HG02938 (cell line): Measurements from ENCODE around the gene PTPRN.
"Not testable (repeated sequence)": the region's sequence is repeated elsewhere in the genome, so short reads cannot be mapped to it uniquely, and the experiment has no call there.

Experiments used
- ATAC-seq: cut with Tn5 transposase; IDR thresholded peaks from one replicate; pipeline ENCODE4 v1.9.1; 2021; ENCODE audit warnings: mild to moderate bottlenecking, moderate library complexity; ENCODE audit not compliant: unreplicated experiment

The PTPRN gene

DNA sequence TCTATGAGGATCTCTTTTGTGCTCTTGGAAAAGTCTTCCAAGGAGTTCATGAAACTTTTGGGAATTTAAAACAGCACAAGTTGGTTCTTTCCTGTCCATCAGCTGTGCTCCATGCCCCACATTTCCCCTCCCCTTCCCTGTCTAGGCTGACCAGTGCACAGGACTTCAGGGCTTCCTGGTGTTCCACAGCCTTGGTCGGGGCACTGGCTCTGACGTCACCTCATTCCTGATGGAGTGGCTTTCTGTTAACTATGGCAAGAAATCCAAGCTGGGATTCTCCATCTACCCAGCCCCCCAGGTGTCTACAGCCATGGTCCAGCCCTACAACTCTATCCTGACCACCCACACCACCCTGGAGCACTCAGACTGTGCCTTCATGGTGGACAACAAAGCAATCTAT lies 38.2 kb downstream of the PTPRN start:
- ATAC-seq: no peak

DNA sequence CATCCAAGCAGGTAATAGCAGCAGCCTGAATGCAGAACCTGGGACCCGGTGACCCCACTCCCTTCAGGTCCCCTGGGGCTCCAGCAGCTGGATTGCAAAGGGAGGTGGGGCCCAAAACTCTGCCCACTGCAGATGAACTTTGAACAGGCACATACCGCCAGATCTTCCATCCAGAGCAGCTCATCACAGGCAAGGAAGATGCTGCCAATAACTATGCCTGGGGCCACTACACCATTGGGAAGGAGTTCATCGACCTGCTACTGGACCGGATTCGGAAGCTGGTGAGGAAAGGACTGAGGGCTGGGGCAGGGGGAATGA lies 39.2 kb downstream of the PTPRN start:
- ATAC-seq: no peak

DNA sequence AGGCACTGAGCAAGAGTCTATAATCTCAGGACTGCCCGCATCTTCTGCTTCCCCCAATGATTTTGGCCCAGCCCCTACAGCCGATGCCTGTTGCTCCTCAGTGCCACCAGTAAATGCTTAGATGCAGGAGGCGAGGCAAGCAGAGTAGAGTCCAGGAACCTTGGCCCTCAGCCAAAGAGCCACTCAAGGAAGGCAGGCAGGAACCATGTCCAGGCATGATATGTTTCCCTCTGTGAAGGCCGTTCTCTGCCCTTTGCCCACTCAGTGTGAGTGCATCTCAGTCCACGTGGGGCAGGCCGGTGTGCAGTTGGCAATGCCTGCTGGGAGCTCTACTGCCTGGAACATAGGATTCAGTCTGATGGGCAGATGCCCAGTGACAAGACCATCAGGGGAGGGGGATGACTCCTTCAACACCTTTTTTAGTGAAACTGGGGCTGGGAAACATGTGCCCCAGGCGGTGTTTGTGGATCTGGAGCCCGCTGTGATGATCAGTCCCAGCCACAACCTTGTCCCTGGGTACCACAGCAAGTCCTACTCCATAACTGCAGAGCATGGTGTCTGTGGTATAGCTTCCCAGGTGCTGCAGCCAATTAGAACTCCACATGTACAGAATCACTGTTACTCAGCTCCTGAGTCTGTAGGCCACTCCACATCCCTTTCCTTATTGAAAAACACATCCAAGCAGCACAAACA lies 39.7 kb downstream of the PTPRN start:
- ATAC-seq: no peak

DNA sequence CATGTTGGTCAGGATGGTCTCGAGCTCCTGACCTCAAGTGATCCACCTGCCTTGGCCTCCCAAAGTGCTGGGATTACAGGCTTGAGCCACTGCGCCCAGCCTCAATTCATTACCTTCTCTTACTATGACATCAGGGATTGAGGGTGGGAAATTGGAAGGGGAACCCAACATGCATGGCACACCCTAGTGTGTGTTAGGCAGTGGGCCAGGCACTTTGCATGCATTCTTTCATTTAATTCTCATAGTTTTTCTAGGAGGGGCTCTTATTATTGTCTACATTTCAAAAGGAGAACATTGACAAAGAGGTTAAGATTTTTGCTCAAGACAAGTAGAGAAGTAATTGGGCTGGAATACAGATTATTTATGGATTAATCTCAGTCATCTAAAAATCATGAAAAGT lies 40.9 kb downstream of the PTPRN start:
- ATAC-seq: no peak

DNA sequence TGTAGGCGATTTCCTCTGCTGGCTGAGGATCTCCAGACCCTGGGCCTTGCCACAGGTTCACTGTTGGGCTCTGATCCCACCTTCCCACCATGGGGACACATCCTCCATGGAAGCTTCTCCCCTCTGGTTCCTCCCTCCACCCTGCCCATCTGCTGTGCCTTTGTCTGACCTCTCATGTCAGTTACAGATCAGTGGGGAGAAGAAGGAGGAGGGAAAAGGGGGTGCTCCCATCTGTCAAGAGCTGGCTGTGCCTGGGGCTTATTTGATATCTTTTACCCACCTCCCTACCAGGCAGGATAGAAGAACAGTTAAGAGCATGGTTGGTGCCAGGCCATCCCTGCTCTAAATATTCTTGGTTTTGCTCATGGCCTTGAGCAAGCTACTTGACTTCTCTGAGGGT lies 42.3 kb downstream of the PTPRN start:
- ATAC-seq: no peak

DNA sequence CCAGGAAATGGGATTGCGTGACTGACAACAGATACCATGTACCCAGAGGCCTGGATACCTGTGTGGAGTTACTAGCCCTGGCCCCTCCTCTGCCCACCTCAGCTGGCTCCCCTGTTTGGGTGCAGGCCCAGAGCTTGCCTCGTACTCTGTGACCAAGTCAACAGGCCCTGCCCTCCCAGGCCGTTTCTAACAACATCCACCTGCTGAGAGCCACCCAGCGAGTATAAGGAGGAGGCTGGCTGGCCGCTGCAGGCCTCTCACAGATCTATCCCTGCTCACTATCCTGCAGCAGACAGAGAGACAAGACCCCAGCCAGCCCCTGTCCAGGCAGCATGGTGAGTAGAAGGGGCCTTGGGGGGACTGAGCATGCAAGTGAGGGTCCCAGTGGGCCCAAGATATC lies 43.0 kb downstream of the PTPRN start:
- ATAC-seq: no peak

DNA sequence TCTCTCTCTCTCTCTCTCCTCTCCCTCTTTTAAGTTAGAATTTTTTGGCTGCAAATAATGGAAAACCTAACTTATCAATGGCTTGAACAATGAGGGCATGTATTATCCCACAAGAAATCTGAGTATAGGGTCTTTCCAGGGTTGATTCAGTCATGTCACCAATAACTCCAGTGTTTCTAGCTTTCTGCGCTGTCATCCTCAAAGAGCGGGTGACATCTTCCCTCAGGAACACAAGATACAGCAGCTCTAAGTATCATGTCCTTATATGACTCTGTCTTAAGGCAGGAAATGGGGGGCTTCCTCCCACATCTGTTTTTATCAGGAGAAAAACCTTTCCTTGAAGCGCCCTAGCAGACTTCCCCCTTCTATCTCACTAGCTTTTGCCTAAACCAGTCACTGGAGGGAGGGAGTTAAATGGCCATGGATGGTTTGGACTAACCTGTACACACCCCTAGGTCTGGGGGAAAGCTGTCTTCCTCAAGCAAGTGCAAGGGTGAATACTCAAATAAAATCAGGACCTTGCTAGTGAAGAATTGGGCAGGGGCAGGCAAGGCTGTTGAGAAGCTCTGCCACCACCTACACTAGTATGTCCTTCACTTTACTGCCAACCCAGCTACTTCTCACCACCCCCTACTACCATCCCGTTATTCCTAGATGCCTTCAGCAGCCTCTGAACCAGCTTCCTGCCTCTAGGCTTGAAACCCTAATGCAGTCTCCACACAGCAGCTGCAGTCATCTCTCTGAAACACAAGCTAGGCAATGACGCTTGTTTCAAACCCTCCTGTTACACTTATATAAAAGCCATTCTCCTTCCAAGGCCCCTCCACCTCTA lies 48.0 kb downstream of the PTPRN start:
- ATAC-seq: no peak

DNA sequence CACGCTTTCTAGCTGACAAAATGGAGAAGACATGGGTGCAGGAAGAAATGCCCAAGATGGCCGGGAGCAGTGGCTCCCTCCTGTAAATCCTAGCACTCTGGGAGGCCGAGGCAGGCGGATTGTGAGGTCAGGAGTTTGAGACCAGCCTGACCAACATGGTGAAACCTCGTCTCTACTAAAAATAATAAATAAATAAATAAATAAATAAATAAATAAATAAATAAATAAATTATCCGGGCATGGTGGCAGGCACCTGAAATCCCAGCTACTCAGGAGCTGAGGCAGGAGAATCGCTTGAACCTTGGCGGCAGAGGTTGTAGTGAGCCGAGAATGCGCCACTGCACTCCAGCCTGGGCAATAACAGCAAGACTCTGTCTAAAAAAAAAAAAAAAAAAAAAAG lies 50.3 kb downstream of the PTPRN start:
- ATAC-seq: not testable (repeated sequence)

DNA sequence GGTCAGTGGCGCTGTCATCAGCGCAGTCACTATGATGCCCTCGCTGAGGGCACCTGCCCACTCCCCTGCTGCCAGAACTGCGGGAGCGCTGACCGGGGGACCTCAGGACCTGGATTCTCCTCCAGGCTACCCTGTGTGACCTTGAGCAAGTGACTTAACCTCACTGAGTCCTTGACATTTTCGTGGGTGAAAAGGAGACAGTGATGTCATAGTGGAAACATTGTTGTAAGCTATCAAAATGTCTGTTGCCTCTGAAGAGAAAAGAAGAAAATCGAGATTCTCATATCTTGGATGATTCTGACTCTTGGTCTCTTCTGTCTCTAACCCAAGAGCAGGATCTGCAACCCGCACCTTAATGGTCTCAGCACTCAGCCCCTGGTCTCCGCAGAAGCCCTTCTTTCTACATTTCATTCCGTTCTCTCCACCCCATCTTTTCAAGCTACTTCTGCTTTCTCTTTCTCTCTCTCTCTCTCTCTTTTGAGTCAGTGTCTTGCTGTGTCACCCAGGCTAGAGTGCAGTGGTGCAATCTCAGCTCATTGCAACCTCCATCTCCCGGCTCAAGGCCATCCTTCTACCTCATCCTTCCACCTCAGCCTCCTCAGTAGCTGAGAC lies 54.5 kb downstream of the PTPRN start:
- peak; percentile 33 for ATAC-seq

DNA sequence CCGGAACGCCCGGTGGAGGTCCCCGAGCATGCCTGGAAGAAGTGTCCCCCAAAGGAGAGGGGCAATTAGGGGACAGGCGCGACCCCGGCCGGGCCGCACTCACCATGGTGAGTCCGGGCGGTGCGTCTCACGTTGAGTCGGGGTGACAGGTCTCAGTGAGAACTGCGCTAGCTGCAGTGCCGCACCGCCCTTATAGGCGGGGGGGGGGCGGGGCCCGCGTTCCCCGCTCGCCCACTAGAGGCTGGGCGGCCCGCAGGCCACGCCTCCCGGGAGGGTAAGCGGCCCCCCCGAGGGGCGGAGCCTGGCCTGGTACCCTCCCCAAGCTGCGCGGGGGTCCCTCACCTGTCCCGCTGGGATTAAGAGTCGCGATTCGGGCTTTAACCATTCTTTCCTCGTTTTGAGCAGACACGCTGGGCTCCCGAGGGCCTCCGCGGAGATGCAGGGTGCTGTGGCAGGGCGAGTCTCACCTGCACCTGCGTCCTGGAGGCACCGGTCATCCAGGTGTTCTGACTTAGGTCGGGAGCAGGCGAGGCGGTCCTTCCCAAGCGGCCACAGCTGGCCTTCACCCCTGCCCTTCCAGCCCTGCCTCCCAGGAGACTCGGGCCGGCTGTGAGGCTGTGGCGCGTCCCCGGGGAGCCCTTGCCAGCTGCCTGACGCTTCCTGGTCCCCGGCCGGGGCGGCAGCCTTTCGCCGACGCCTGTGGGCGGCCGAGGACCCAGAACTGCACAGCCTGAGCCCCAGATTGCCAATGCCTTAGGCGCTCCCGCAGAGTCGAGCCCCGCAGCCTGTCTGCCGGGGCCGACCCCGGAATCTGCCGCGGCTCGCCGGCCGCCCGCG lies 55.2 kb downstream of the PTPRN start, which contains the start of gene TUBA4A:
TUBA4A (minus strand) TSS at position 166 of the 837 bp plus-strand sequence; CDS start at position 106, 60 bp downstream.
- peak; percentile 46 for ATAC-seq

DNA sequence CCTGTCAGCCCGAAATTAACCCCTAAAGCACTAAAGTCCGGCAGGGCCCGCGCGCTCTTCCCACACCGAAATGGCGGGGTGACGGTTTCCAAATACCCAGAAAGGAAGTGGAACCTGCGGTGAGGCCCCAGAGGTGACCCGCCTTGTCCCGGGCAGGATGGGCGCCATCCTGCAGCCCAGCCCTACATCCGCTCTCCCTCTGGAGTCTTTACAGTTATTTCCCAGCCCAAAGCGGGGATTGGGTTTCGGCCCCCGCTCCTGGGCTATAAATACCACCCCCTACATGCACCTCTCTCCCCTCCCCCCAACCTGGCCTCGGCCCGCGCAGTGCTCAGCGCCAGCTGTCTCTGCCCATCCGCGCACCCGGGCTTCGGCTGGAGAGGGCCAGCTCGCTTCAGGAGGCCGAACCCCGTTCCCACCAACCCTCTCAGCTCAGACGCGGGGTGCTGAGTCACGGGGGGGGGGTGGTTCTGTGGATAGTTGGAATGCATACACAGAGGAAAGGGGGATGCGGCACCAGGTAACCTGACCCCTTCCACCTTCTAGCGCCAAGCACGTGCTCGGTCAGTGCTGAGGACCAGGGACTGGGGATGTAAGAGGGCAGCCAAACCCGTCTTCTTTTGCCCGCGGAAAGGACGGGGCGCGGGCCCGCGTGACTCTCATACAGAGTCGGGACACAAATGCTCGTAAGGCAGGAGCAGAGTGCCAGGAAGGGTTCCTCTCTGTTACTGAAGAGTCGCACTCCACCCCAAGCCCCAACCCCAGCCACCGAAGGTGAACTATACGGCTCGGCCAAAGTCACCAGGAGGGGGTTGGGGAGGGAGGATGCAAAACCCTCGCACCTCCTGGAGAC lies 56.1 kb downstream of the PTPRN start, which contains the start of gene TUBA4B:
TUBA4B (plus strand) TSS at position 344 of the 853 bp plus-strand sequence; CDS start at position 509, 165 bp downstream.
- ATAC-seq: peak; percentile 12

DNA sequence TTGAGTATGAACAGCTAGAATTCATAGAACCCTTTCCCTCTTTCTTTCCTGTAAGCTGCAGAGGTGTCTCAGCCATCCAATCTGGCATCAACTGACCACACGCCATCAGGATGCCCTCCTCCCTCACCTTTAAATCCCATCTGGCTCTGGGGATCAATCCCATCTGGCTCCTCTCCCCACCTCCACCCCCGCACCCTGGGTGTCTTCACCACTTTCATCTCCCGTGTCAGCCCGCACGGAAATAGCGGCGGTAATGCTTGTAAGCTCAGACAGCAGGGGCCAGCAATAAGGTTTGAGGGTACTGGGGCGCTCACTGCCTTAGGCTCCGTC lies 56.7 kb downstream of the PTPRN start:
- ATAC-seq: no peak

DNA sequence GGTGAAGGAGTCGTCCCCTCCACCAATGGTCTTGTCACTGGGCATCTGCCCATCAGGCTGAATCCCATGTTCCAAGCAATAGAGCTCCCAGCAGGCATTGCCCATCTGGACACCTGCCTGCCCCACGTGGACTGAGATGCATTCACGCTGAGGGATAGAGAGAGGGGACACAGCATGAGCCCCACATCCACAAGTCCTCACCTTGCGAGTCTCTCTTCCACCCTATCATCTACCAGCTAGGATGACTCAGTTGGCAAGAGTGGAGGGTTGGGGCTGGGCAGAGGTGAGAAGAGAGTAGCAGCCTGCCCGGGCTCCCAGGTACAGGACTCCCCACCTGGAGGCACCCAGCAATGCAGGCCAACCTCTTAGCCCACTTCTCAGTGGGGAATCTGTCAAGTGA lies 57.1 kb downstream of the PTPRN start:
- no peak for ATAC-seq

DNA sequence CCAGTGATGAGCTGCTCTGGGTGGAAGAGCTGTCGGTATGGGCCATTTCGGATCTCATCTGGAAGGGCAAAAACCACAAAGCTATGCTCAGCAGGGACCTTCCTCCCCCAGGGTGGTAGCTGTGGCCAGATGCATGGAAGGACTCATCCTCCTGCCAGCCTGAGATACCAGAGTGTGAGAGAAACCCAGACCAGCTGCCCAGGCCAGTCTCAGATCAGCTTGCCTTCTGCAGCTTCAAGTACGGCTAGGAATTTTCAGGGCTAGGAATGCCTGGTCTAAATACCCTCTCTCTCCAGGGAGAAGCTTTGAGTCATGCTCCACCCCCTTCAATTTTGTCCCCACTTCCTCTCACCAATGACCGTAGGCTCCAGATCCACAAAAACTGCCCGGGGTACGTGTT lies 57.5 kb downstream of the PTPRN start:
- no peak for ATAC-seq

DNA sequence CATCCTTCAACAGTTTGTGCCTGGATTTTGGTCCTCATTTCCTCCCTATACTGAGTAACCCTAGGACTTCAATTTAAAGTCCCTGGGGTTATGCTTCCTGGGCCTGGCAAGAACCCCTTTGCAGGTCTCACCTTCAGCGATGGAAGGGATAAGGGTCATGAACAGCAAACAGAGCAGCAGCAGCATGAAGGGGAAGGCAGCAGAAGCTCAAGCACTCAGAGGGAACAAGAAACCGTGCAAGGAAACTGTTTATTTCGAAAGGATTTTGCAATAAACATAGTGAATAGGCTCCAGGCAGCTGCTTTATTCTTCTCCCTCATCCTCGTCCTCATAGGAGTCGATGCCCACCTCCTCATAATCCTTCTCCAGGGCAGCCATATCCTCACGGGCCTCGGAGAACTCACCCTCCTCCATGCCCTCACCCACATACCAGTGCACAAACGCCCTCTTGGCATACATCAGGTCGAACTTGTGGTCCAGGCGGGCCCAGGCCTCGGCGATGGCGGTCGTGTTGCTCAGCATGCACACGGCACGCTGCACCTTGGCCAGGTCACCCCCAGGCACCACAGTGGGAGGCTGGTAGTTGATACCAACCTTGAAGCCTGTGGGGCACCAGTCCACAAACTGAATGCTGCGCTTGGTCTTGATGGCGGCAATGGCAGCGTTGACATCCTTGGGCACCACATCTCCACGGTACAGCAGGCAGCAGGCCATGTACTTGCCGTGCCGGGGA lies 59.0 kb downstream of the PTPRN start:
- ATAC-seq: no peak

DNA sequence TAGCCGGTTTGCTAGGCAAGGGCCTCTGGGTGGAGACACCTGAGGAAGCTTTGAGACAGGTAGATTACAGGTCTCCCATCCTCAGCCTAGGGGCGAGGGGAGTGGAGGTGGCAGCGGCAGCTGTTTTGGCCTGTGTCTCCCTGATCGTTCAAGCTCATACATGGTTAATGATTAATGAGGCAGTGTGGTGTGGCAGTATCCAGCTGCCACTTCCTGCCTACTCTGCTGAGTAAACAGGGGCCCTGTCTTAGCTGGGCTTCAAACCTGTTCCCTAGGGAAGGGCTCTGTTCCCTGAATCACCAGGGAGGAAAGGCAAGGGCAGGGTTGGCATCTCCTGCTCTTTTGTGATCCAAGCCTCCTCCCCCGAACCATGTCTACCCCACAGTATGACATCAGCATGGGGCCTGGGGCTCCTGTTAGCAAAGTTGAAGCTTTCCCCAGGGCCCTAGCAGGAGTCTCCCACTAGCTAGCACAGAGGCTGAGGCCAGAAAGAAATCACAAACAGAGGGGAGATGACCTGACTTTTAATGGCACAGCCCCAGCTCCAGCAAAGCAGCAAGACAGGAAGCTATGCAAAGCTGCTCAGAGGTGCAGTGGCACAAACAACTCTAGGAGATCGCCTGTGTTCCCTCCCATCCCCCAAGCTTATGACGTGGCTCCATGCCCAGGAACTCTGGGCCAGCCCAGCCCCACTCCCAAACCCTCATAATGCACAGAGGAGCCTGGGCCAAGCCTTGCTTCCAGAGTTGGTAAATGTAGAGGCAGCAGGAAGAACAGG lies 59.8 kb downstream of the PTPRN start:
- peak; percentile 47 for ATAC-seq

DNA sequence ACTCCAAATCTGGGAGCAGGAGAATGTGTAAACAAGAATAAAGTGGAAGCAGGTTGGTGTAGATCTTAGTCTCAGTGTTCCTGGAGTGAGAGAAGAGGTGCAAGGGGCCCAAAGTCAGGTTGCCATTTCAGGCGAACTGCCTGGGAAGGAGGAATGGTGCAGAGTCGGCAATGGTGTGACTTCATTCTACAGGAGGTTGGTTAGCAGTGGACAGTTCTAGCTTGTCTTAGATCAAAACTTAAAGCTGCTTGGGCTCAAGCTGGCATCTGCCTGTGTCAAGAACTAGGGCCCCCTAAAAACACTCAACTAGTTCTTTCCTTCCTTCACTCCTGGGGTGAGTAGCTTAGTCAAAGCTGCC lies 60.4 kb downstream of the PTPRN start:
- no peak for ATAC-seq

DNA sequence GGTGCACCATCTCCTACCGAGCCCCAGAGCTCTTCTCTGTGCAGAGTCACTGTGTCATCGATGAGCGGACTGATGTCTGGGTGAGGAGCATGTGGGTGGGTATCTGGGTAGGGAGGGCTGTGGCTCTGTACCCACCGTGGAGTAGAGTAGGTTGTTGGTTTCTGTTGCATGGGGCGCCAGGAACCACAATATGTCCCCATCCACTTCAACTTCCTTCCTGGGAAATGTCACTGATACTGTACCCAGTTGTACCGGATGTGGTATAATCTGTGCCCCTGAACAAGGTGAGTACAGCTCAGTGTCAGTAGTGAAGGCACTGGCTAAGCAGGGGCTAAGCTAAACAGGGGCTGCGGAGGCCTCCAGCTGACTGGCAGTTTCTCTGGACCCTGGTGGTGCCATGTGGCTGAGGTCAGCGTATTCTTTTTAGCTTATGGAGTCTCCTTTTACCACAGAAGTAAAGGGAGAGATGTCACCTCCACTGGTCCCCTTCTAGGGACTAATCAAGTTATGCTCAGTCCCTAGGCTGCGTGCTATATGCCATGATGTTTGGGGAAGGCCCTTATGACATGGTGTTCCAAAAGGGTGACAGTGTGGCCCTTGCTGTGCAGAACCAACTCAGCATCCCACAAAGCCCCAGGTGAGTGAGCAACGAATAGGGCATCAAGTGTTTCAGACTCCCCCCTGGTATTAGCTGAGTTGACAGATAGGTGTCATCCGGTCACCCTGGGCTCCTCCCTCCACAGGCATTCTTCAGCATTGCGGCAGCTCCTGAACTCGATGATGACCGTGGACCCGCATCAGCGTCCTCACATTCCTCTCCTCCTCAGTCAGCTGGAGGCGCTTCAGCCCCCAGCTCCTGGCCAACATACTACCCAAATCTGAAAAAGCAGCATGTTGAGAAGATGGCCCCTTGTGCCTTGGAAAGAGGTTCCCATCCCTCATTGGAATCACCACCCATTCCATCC lies 61.2 kb downstream of the PTPRN start:
- no peak for ATAC-seq
